H9 (cell line): ENCODE data around the gene DCST2. TPM values are rescaled to one million over a fixed set of nuclear protein-coding genes. Genes with fewer than 3 reads are reported as not detected.

Experiments used
- DNase-seq: peaks from one replicate; pipeline ENCODE4 v3.0.0-alpha.2; 2017
- H2AFZ ChIP-seq: one replicate; pipeline ENCODE4 v1.6.1; 2013; ENCODE audit warnings: mild to moderate bottlenecking, low read length, control low read depth, moderate library complexity
- H2AK5ac ChIP-seq: 2 replicates; pipeline ENCODE4 v1.6.1; 2013; ENCODE audit warnings: low read length, control low read depth, mixed read lengths; ENCODE audit not compliant: insufficient read length
- H2BK120ac ChIP-seq: one replicate; pipeline ENCODE4 v1.6.1; 2013; ENCODE audit warnings: low read depth, mild to moderate bottlenecking, low read length, control low read depth, inconsistent platforms; ENCODE audit not compliant: poor library complexity, severe bottlenecking
- H2BK12ac ChIP-seq: 2 replicates; pipeline ENCODE4 v1.6.1; 2013; ENCODE audit warnings: low read length, control low read depth, mixed read lengths, low read depth; ENCODE audit not compliant: insufficient read length
- H2BK15ac ChIP-seq: 2 replicates; pipeline ENCODE4 v1.6.1; 2013; ENCODE audit warnings: low read depth, low read length, control low read depth
- H2BK20ac ChIP-seq: one replicate; pipeline ENCODE4 v1.6.1; 2013; ENCODE audit warnings: low read depth, mild to moderate bottlenecking, low read length, control low read depth, inconsistent platforms; ENCODE audit not compliant: poor library complexity, severe bottlenecking
- H2BK5ac ChIP-seq: 2 replicates; pipeline ENCODE4 v1.6.1; 2013; ENCODE audit warnings: low read length, control low read depth, mixed read lengths; ENCODE audit not compliant: insufficient read length
- H3K14ac ChIP-seq: 2 replicates; pipeline ENCODE4 v1.6.1; 2013; ENCODE audit warnings: low read length, control low read depth; ENCODE audit not compliant: insufficient read depth
- H3K18ac ChIP-seq: 2 replicates; pipeline ENCODE4 v1.6.1; 2013; ENCODE audit warnings: low read depth, mild to moderate bottlenecking, mixed read lengths, low read length, control low read depth; ENCODE audit not compliant: insufficient read length
- H3K23ac ChIP-seq: 2 replicates; pipeline ENCODE4 v1.6.1; 2013; ENCODE audit warnings: low read length, control low read depth, mixed read lengths, low read depth; ENCODE audit not compliant: insufficient read length
- H3K23me2 ChIP-seq: 2 replicates; pipeline ENCODE4 v1.6.1; 2013; ENCODE audit warnings: low read depth, mild to moderate bottlenecking, mixed read lengths, low read length, control low read depth; ENCODE audit not compliant: insufficient read length, poor library complexity, severe bottlenecking
- H3K27ac ChIP-seq: 2 replicates; pipeline ENCODE4 v1.5.1; 2013; ENCODE audit warnings: low read length, control low read depth, mixed read lengths, low read depth; ENCODE audit not compliant: insufficient read length
- H3K27me3 ChIP-seq: 2 replicates; pipeline ENCODE4 v1.6.1; 2013; ENCODE audit warnings: low read length, control low read depth, inconsistent platforms; ENCODE audit not compliant: insufficient read depth
- H3K4ac ChIP-seq: 2 replicates; pipeline ENCODE4 v1.6.1; 2013; ENCODE audit warnings: low read depth, mild to moderate bottlenecking, control low read depth, inconsistent platforms, low read length, moderate library complexity
- H3K4me1 ChIP-seq: 2 replicates; pipeline ENCODE4 v1.6.1; 2013; ENCODE audit warnings: low read length, control low read depth, inconsistent platforms; ENCODE audit not compliant: insufficient read depth
- H3K4me2 ChIP-seq: 2 replicates; pipeline ENCODE4 v1.6.1; 2013; ENCODE audit warnings: low read length, control low read depth, mixed read lengths; ENCODE audit not compliant: insufficient read length, insufficient read depth
- H3K56ac ChIP-seq: 2 replicates; pipeline ENCODE4 v1.6.1; 2013; ENCODE audit warnings: low read depth, mild to moderate bottlenecking, mixed read lengths, low read length, control low read depth; ENCODE audit not compliant: insufficient read length
- H3K79me1 ChIP-seq: 2 replicates; pipeline ENCODE4 v1.6.1; 2013; ENCODE audit warnings: low read depth, mild to moderate bottlenecking, moderate library complexity, low read length, control low read depth, inconsistent platforms; ENCODE audit not compliant: insufficient read depth, poor library complexity, severe bottlenecking
- H3K79me2 ChIP-seq: 2 replicates; pipeline ENCODE4 v1.6.1; 2013; ENCODE audit warnings: low read length, control low read depth, inconsistent platforms; ENCODE audit not compliant: insufficient read depth
- H3K9ac ChIP-seq: 2 replicates; pipeline ENCODE4 v1.6.1; 2013; ENCODE audit warnings: low read length, control low read depth, mixed read lengths; ENCODE audit not compliant: insufficient read length; ENCODE audit errors: extremely low read depth
- H3K9me3 ChIP-seq: one replicate; pipeline ENCODE4 v1.6.1; 2013; ENCODE audit warnings: low read depth, low read length, inconsistent platforms; ENCODE audit not compliant: control insufficient read depth
- H3T11ph ChIP-seq: one replicate; pipeline ENCODE4 v1.6.1; 2013; ENCODE audit warnings: mild to moderate bottlenecking, low read length, control low read depth, inconsistent platforms
- H4K20me1 ChIP-seq: one replicate; pipeline ENCODE4 v1.6.1; 2013; ENCODE audit not compliant: control insufficient read depth, insufficient read length, insufficient read depth
- H4K5ac ChIP-seq: 2 replicates; pipeline ENCODE4 v1.6.1; 2013; ENCODE audit warnings: low read depth, mild to moderate bottlenecking, mixed read lengths, low read length, control low read depth; ENCODE audit not compliant: insufficient read length
- H4K8ac ChIP-seq: replicated peaks from 2 replicates; pipeline ENCODE4 v1.6.1; 2013; ENCODE audit warnings: low read length, control low read depth, mixed read lengths, low read depth; ENCODE audit not compliant: insufficient read length
- H4K91ac ChIP-seq: 2 replicates; pipeline ENCODE4 v1.6.1; 2013; ENCODE audit warnings: low read depth, mild to moderate bottlenecking, moderate library complexity, mixed read lengths, low read length, control low read depth; ENCODE audit not compliant: insufficient read length
- H3K27ac Mint-ChIP-seq, 3 experiments: 2 replicates in 2 of 3; 3 replicates in 1 of 3; pipeline ENCODE4 v1.8.0; 2020 to 2021; ENCODE audit warnings: mixed read lengths in 3 of 3, mild to moderate bottlenecking in 1 of 3, moderate library complexity in 1 of 3
- H3K27me3 Mint-ChIP-seq: 2 replicates; pipeline ENCODE4 v1.8.0; 2021; ENCODE audit warnings: low read depth, mild to moderate bottlenecking, moderate library complexity, mixed read lengths
- H3K36me3 Mint-ChIP-seq, 3 experiments: 2 replicates in 2 of 3; 3 replicates in 1 of 3; pipeline ENCODE4 v1.8.0; 2020 to 2021; ENCODE audit warnings: low read depth in 3 of 3, mixed read lengths in 3 of 3; ENCODE audit not compliant: insufficient read depth in 1 of 3
- H3K4me1 Mint-ChIP-seq, 2 experiments: 2 replicates each; pipeline ENCODE4 v1.8.0; 2020; ENCODE audit warnings: mixed read lengths in 2 of 2
- H3K4me3 Mint-ChIP-seq, 2 experiments: 2 replicates in 1 of 2; 3 replicates in 1 of 2; pipeline ENCODE4 v1.8.0; 2020 to 2021; ENCODE audit warnings: mild to moderate bottlenecking in 2 of 2, mixed read lengths in 2 of 2, moderate library complexity in 1 of 2
- H3K9me3 Mint-ChIP-seq, 2 experiments: 2 replicates in 1 of 2; 3 replicates in 1 of 2; pipeline ENCODE4 v1.8.0; 2020; ENCODE audit warnings: mild to moderate bottlenecking in 2 of 2, mixed read lengths in 2 of 2, moderate library complexity in 1 of 2
- CTCF ChIP-seq: fragments of 200-600 bp; sonication (generic); conservative IDR thresholded peaks from 3 replicates; pipeline ENCODE4 v1.8.0; 2021; ENCODE audit warnings: antibody characterized with exemption, mild to moderate bottlenecking
- WGBS: extraction: QIAGEN DNeasy Blood & Tissue Kit; methylation state at CpG from one replicate; pipeline ENCODE4 v1.1.7; 2013; ENCODE audit warnings: missing lambda C conversion rate, low lambda C conversion rate, mixed read lengths; ENCODE audit not compliant: insufficient read length; ENCODE audit errors: extremely low coverage; 5-methylcytosine and 5-hydroxymethylcytosine counted together
- total RNA-seq: library from RNA; stranded (reverse); gene quantifications from 2 replicates; pipeline ENCODE4 v1.2.1, GENCODE V29; 2021

Gene DCST2
- total RNA-seq, 1 experiment from 2014 or later = 0.35 TPM

DNA sequence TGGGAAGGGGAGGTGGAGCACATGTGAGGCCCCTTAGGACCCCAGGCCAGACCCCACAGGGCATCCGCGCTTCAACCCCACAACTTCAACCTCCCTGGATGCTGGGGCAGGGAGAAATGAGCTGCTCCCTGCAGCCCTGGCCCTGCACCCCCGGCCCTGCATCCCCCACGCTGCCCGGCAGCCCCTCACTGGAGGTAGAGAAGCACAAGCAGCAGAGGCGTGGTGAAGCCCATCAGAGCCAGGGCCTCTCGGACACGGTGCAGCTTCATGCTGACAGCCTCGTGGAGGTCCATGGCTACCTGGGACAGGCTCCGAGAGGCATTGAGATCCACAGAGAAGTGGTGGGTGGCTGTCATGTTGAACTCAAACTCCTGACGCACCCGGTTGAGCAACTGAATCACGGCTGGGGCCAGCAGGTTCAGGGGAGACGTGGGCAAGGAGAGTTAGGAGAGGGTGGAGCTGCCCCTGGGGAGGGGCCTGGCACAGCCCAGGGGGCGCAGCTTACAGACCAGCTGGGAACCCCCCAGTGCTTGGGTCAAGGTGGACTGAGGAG lies 3.3 kb downstream of the DCST2 start:
- H2BK5ac ChIP-seq = no peak overlapping the region
- H2BK20ac ChIP-seq = no peak overlapping the region
- no peaks in the 10 kb centered on the region for H3K27me3 ChIP-seq
- H3K79me2 ChIP-seq = no peaks in the 10 kb centered on the region
- H3K9ac ChIP-seq = no peak overlapping the region
- Mint-ChIP-seq H3K9me3 (no peaks in the 10 kb centered on the region), H3K4me3 (no peak overlapping the region), H3K36me3 (no peaks in the 10 kb centered on the region), H3K27me3 (peaks cover 22% of the 10 kb centered on the region), H3K27ac (no peak overlapping the region), H3K4me1 (peaks cover 0 to 14% of the 10 kb centered on the region in 2 experiments; a peak in 2 of 4 replicates)
- no peak overlapping the region for H4K91ac ChIP-seq
- H3K18ac ChIP-seq = no peak overlapping the region
- no peaks in the 10 kb centered on the region for H3K23me2 ChIP-seq
- no peak overlapping the region for H4K8ac ChIP-seq
- no CpG with 5 or more reads among the region's 15 CpGs for WGBS
- no peak overlapping the region for H3K23ac ChIP-seq
- H3K79me1 ChIP-seq = no peaks in the 10 kb centered on the region
- no peaks in the 10 kb centered on the region for H4K20me1 ChIP-seq
- H3T11ph ChIP-seq = no peak overlapping the region
- no peak overlapping the region for H2AFZ ChIP-seq
- no peak overlapping the region for H2BK15ac ChIP-seq
- no peak overlapping the region for H4K5ac ChIP-seq
- DNase-seq = no peak
- H3K27ac ChIP-seq = no peak overlapping the region
- no peak overlapping the region for H3K56ac ChIP-seq
- H3K14ac ChIP-seq = no peak overlapping the region
- no peaks in the 10 kb centered on the region for H3K4me1 ChIP-seq
- no peak overlapping the region for H3K4me2 ChIP-seq
- TF ChIP-seq CTCF = no peak
- H3K9me3 ChIP-seq = no peaks in the 10 kb centered on the region
- H2BK120ac ChIP-seq = no peak overlapping the region
- no peak overlapping the region for H3K4ac ChIP-seq
- no peak overlapping the region for H2AK5ac ChIP-seq
- H2BK12ac ChIP-seq = no peak overlapping the region
